H9 (cell line): ENCODE data around the gene C1RL. TPM values are rescaled to one million over a fixed set of nuclear protein-coding genes. Genes with fewer than 3 reads are reported as not detected.

ENCODE experiments used
- DNase-seq: peaks from one replicate; pipeline ENCODE4 v3.0.0-alpha.2; 2017
- H2AFZ ChIP-seq: one replicate; pipeline ENCODE4 v1.6.1; 2013; ENCODE audit warnings: mild to moderate bottlenecking, low read length, control low read depth, moderate library complexity
- H2AK5ac ChIP-seq: 2 replicates; pipeline ENCODE4 v1.6.1; 2013; ENCODE audit warnings: low read length, control low read depth, mixed read lengths; ENCODE audit not compliant: insufficient read length
- H2BK120ac ChIP-seq: one replicate; pipeline ENCODE4 v1.6.1; 2013; ENCODE audit warnings: low read depth, mild to moderate bottlenecking, low read length, control low read depth, inconsistent platforms; ENCODE audit not compliant: poor library complexity, severe bottlenecking
- H2BK12ac ChIP-seq: 2 replicates; pipeline ENCODE4 v1.6.1; 2013; ENCODE audit warnings: low read length, control low read depth, mixed read lengths, low read depth; ENCODE audit not compliant: insufficient read length
- H2BK15ac ChIP-seq: 2 replicates; pipeline ENCODE4 v1.6.1; 2013; ENCODE audit warnings: low read depth, low read length, control low read depth
- H2BK20ac ChIP-seq: one replicate; pipeline ENCODE4 v1.6.1; 2013; ENCODE audit warnings: low read depth, mild to moderate bottlenecking, low read length, control low read depth, inconsistent platforms; ENCODE audit not compliant: poor library complexity, severe bottlenecking
- H2BK5ac ChIP-seq: 2 replicates; pipeline ENCODE4 v1.6.1; 2013; ENCODE audit warnings: low read length, control low read depth, mixed read lengths; ENCODE audit not compliant: insufficient read length
- H3K14ac ChIP-seq: 2 replicates; pipeline ENCODE4 v1.6.1; 2013; ENCODE audit warnings: low read length, control low read depth; ENCODE audit not compliant: insufficient read depth
- H3K18ac ChIP-seq: 2 replicates; pipeline ENCODE4 v1.6.1; 2013; ENCODE audit warnings: low read depth, mild to moderate bottlenecking, mixed read lengths, low read length, control low read depth; ENCODE audit not compliant: insufficient read length
- H3K23ac ChIP-seq: 2 replicates; pipeline ENCODE4 v1.6.1; 2013; ENCODE audit warnings: low read length, control low read depth, mixed read lengths, low read depth; ENCODE audit not compliant: insufficient read length
- H3K23me2 ChIP-seq: 2 replicates; pipeline ENCODE4 v1.6.1; 2013; ENCODE audit warnings: low read depth, mild to moderate bottlenecking, mixed read lengths, low read length, control low read depth; ENCODE audit not compliant: insufficient read length, poor library complexity, severe bottlenecking
- H3K27ac ChIP-seq: 2 replicates; pipeline ENCODE4 v1.5.1; 2013; ENCODE audit warnings: low read length, control low read depth, mixed read lengths, low read depth; ENCODE audit not compliant: insufficient read length
- H3K27me3 ChIP-seq: 2 replicates; pipeline ENCODE4 v1.6.1; 2013; ENCODE audit warnings: low read length, control low read depth, inconsistent platforms; ENCODE audit not compliant: insufficient read depth
- H3K4ac ChIP-seq: 2 replicates; pipeline ENCODE4 v1.6.1; 2013; ENCODE audit warnings: low read depth, mild to moderate bottlenecking, control low read depth, inconsistent platforms, low read length, moderate library complexity
- H3K4me1 ChIP-seq: 2 replicates; pipeline ENCODE4 v1.6.1; 2013; ENCODE audit warnings: low read length, control low read depth, inconsistent platforms; ENCODE audit not compliant: insufficient read depth
- H3K4me2 ChIP-seq: 2 replicates; pipeline ENCODE4 v1.6.1; 2013; ENCODE audit warnings: low read length, control low read depth, mixed read lengths; ENCODE audit not compliant: insufficient read length, insufficient read depth
- H3K56ac ChIP-seq: 2 replicates; pipeline ENCODE4 v1.6.1; 2013; ENCODE audit warnings: low read depth, mild to moderate bottlenecking, mixed read lengths, low read length, control low read depth; ENCODE audit not compliant: insufficient read length
- H3K79me1 ChIP-seq: 2 replicates; pipeline ENCODE4 v1.6.1; 2013; ENCODE audit warnings: low read depth, mild to moderate bottlenecking, moderate library complexity, low read length, control low read depth, inconsistent platforms; ENCODE audit not compliant: insufficient read depth, poor library complexity, severe bottlenecking
- H3K79me2 ChIP-seq: 2 replicates; pipeline ENCODE4 v1.6.1; 2013; ENCODE audit warnings: low read length, control low read depth, inconsistent platforms; ENCODE audit not compliant: insufficient read depth
- H3K9ac ChIP-seq: 2 replicates; pipeline ENCODE4 v1.6.1; 2013; ENCODE audit warnings: low read length, control low read depth, mixed read lengths; ENCODE audit not compliant: insufficient read length; ENCODE audit errors: extremely low read depth
- H3K9me3 ChIP-seq: one replicate; pipeline ENCODE4 v1.6.1; 2013; ENCODE audit warnings: low read depth, low read length, inconsistent platforms; ENCODE audit not compliant: control insufficient read depth
- H3T11ph ChIP-seq: one replicate; pipeline ENCODE4 v1.6.1; 2013; ENCODE audit warnings: mild to moderate bottlenecking, low read length, control low read depth, inconsistent platforms
- H4K20me1 ChIP-seq: one replicate; pipeline ENCODE4 v1.6.1; 2013; ENCODE audit not compliant: control insufficient read depth, insufficient read length, insufficient read depth
- H4K5ac ChIP-seq: 2 replicates; pipeline ENCODE4 v1.6.1; 2013; ENCODE audit warnings: low read depth, mild to moderate bottlenecking, mixed read lengths, low read length, control low read depth; ENCODE audit not compliant: insufficient read length
- H4K8ac ChIP-seq: replicated peaks from 2 replicates; pipeline ENCODE4 v1.6.1; 2013; ENCODE audit warnings: low read length, control low read depth, mixed read lengths, low read depth; ENCODE audit not compliant: insufficient read length
- H4K91ac ChIP-seq: 2 replicates; pipeline ENCODE4 v1.6.1; 2013; ENCODE audit warnings: low read depth, mild to moderate bottlenecking, moderate library complexity, mixed read lengths, low read length, control low read depth; ENCODE audit not compliant: insufficient read length
- H3K27ac Mint-ChIP-seq, 3 experiments: 2 replicates in 2 of 3; 3 replicates in 1 of 3; pipeline ENCODE4 v1.8.0; 2020 to 2021; ENCODE audit warnings: mixed read lengths in 3 of 3, mild to moderate bottlenecking in 1 of 3, moderate library complexity in 1 of 3
- H3K27me3 Mint-ChIP-seq: 2 replicates; pipeline ENCODE4 v1.8.0; 2021; ENCODE audit warnings: low read depth, mild to moderate bottlenecking, moderate library complexity, mixed read lengths
- H3K36me3 Mint-ChIP-seq, 3 experiments: 2 replicates in 2 of 3; 3 replicates in 1 of 3; pipeline ENCODE4 v1.8.0; 2020 to 2021; ENCODE audit warnings: low read depth in 3 of 3, mixed read lengths in 3 of 3; ENCODE audit not compliant: insufficient read depth in 1 of 3
- H3K4me1 Mint-ChIP-seq, 2 experiments: 2 replicates each; pipeline ENCODE4 v1.8.0; 2020; ENCODE audit warnings: mixed read lengths in 2 of 2
- H3K4me3 Mint-ChIP-seq, 2 experiments: 2 replicates in 1 of 2; 3 replicates in 1 of 2; pipeline ENCODE4 v1.8.0; 2020 to 2021; ENCODE audit warnings: mild to moderate bottlenecking in 2 of 2, mixed read lengths in 2 of 2, moderate library complexity in 1 of 2
- H3K9me3 Mint-ChIP-seq, 2 experiments: 2 replicates in 1 of 2; 3 replicates in 1 of 2; pipeline ENCODE4 v1.8.0; 2020; ENCODE audit warnings: mild to moderate bottlenecking in 2 of 2, mixed read lengths in 2 of 2, moderate library complexity in 1 of 2
- CTCF ChIP-seq: fragments of 200-600 bp; sonication (generic); conservative IDR thresholded peaks from 3 replicates; pipeline ENCODE4 v1.8.0; 2021; ENCODE audit warnings: antibody characterized with exemption, mild to moderate bottlenecking
- WGBS: extraction: QIAGEN DNeasy Blood & Tissue Kit; methylation state at CpG from one replicate; pipeline ENCODE4 v1.1.7; 2013; ENCODE audit warnings: missing lambda C conversion rate, low lambda C conversion rate, mixed read lengths; ENCODE audit not compliant: insufficient read length; ENCODE audit errors: extremely low coverage; 5-methylcytosine and 5-hydroxymethylcytosine counted together
- total RNA-seq: library from RNA; stranded (reverse); gene quantifications from 2 replicates; pipeline ENCODE4 v1.2.1, GENCODE V29; 2021

C1RL gene
- total RNA-seq, 1 experiment from 2014 or later = 15.1 TPM

GRCh38 chr12:7106082-7106481, 2.9 kb downstream of the C1RL start:
- no peak overlapping the region for H3K23ac ChIP-seq
- H4K20me1 ChIP-seq = no peaks in the 10 kb centered on the region
- no peak overlapping the region for H3K4me2 ChIP-seq
- no peaks in the 10 kb centered on the region for H3K79me2 ChIP-seq
- H4K5ac ChIP-seq = no peak overlapping the region
- H3K9ac ChIP-seq = no peak overlapping the region
- no peaks in the 10 kb centered on the region for H3K9me3 ChIP-seq
- peaks cover 7% of the 10 kb centered on the region for H3K27me3 Mint-ChIP-seq
- H3K27ac ChIP-seq = no peak overlapping the region
- peaks cover 11% of the 10 kb centered on the region in 2 experiments for H3K4me1 Mint-ChIP-seq
- no peak overlapping the region for H4K8ac ChIP-seq
- H3K4me3 Mint-ChIP-seq = no peak overlapping the region
- no peak for TF ChIP-seq CTCF
- H2BK15ac ChIP-seq = no peak overlapping the region
- no peak overlapping the region for H3K14ac ChIP-seq
- DNase-seq = no peak
- H3K18ac ChIP-seq = no peak overlapping the region
- no peaks in the 10 kb centered on the region for H3K27me3 ChIP-seq
- no peak overlapping the region for H2BK12ac ChIP-seq
- peaks cover 11% of the 10 kb centered on the region for H3K23me2 ChIP-seq
- H3K4me1 ChIP-seq = no peaks in the 10 kb centered on the region
- no peak overlapping the region for H2AK5ac ChIP-seq
- H4K91ac ChIP-seq = no peak overlapping the region
- no peak overlapping the region for H3T11ph ChIP-seq
- H3K36me3 Mint-ChIP-seq = peaks cover 18 to 37% (median 22%) of the 10 kb centered on the region in 3 experiments
- H3K4ac ChIP-seq = no peak overlapping the region
- no peak overlapping the region for H3K56ac ChIP-seq
- no peak overlapping the region for H2BK5ac ChIP-seq
- H3K79me1 ChIP-seq = no peaks in the 10 kb centered on the region
- peaks cover 6 to 12% of the 10 kb centered on the region in 2 experiments for H3K9me3 Mint-ChIP-seq
- WGBS = no CpG with 5 or more reads among the region's 1 CpG
- H2BK20ac ChIP-seq = no peak overlapping the region
- H2BK120ac ChIP-seq = no peak overlapping the region
- H2AFZ ChIP-seq = no peak overlapping the region
- H3K27ac Mint-ChIP-seq = peak overlapping the region in 1 of 3 experiments; percentile 38; a peak in 1 of 7 replicates
